ENCODE results near the gene ADGB.

ADGB gene

DNA sequence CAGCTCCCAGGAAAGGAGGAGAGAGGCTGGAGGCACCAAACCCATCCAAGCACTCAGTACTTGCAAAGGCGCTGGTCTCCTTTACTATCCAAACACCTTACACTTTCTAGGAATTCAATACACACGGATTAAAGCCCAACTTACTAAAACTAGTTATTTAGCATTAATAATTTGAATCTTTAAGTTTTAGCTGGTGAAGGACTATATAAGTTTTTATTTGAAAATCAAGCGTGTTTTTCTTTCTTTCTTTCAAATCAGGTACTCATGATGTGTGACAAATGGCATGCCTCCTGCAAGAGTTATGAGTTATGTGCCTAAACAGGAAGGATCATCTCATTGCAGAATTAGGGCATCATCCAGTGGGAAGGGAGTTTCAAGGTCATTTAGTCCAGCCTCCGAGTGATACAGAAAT, 263.7 kb downstream of the ADGB start:
- no peak for DNase-seq (ENCODE audit: low spot score)

DNA sequence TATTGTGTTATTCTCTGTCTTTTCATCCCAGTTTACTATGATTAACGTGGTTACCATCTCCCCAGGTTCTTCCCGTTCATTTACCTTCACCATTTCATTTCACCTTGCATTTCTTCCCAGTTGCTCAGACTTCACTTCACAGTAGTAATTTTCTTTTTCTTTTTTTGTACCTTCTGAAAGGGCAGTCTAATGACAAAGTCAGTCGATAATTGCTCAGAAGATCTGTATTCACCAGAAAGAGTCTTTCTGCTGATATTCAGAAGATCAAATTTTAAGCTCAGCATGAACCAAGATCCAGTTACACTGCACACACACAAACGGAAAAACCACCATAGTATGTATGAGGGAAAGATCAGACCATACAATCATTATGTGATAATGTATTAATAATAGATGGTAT, 265.5 kb downstream of the ADGB start:
- DNase-seq (ENCODE audit: low spot score) = no peak

DNA sequence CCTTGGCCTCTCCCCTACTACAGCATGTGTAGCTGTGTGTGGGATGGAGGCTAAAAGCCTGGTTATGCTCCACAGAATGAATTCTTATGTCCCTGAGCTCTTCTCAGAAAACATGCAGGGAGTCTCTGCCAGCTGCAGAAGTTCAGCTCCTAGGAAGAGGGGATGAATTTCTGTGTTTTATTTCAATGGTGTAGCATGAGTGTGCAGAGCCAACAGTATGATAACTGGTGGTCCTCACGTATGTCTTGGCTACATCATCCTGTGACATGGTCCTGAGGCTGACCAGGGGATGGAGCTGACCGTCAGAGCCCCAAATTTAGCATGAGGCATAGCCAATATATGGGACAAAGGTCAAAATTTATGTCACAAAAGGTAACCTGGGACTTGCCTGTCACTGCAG, 266.1 kb downstream of the ADGB start:
- DNase-seq (ENCODE audit: low spot score) = no peak
